Natural killer cell treated with Interleukin-12 subunit alpha and Interleukin-12 subunit beta and Interleukin-15 and Interleukin-18, amount 100 ng/mL, for 72 hours (primary cell): ENCODE measurements around the gene PPP1R3E. TPM values are rescaled to one million over a fixed set of nuclear protein-coding genes. Genes with fewer than 3 reads are reported as not detected.
"Not testable (repeated sequence)": the region's sequence is repeated elsewhere in the genome, so short reads cannot be mapped to it uniquely, and the experiment has no call there.

Experiments used
- ATAC-seq, 2 donors: fragments of 150-1000 bp; cut with Tn5 transposase in 1 of 2; sonication (Bioruptor Pico), chemical (Tn5 transposase) in 1 of 2; 2 replicates each; pipeline ENCODE4 v1.10.0; 2021
- DNase-seq: peaks from one replicate; pipeline ENCODE4 v3.0.0; 2022; ENCODE audit warnings: low spot score
- H3K27ac Mint-ChIP-seq, 2 donors: 1 replicate in 1 of 2; 2 replicates in 1 of 2; pipeline ENCODE4 v1.8.0; 2022; ENCODE audit warnings: mixed read lengths in 2 of 2, mild to moderate bottlenecking in 1 of 2, moderate library complexity in 1 of 2
- H3K27me3 Mint-ChIP-seq, 2 donors: 1 replicate in 1 of 2; 2 replicates in 1 of 2; pipeline ENCODE4 v1.8.0; 2022; ENCODE audit warnings: mixed read lengths in 2 of 2
- H3K36me3 Mint-ChIP-seq: one replicate; pipeline ENCODE4 v1.8.0; 2022; ENCODE audit warnings: mixed read lengths
- H3K4me1 Mint-ChIP-seq, 2 donors: 1 replicate in 1 of 2; 2 replicates in 1 of 2; pipeline ENCODE4 v1.8.0; 2022; ENCODE audit warnings: low read depth in 2 of 2, mixed read lengths in 2 of 2, mild to moderate bottlenecking in 1 of 2
- H3K4me3 Mint-ChIP-seq: one replicate; pipeline ENCODE4 v1.8.0; 2022; ENCODE audit warnings: mixed read lengths
- H3K9me3 Mint-ChIP-seq: 2 replicates; pipeline ENCODE4 v1.8.0; 2022; ENCODE audit warnings: mixed read lengths
- total RNA-seq, 2 donors: library from RNA; stranded (reverse); gene quantifications; one replicate each; pipeline ENCODE4 v1.2.3, GENCODE V29; 2022

PPP1R3E gene
- total RNA-seq, 2 donors from 2014 or later, result 12.4 to 18.7 TPM

- Mint-ChIP-seq H3K9me3 (no peaks in the 10 kb centered on the region), H3K36me3 (peaks cover 10% of the 10 kb centered on the region), H3K4me3 (no peak overlapping the region), H3K4me1 (peaks cover 3 to 4% of the 10 kb centered on the region in 2 donors), H3K27ac (no peak overlapping the region), H3K27me3 (no peaks in the 10 kb centered on the region)
- ATAC-seq (peak; percentile 60), DNase-seq (peak; percentile 77)
Observed at GRCh38 chr14:23327947-23328744, 25.5 kb upstream of the PPP1R3E start.

GRCh38 chr14:23326491-23327332 is 24.1 kb upstream of the PPP1R3E start:
- Mint-ChIP-seq H3K36me3 (peaks cover 20% of the 10 kb centered on the region), H3K9me3 (no peaks in the 10 kb centered on the region), H3K4me3 (no peak overlapping the region), H3K27me3 (no peaks in the 10 kb centered on the region), H3K27ac (no peak overlapping the region), H3K4me1 (peaks cover 15% of the 10 kb centered on the region in 2 donors)
- DNase-seq (no peak), ATAC-seq (no peak)

- Mint-ChIP-seq H3K4me1 (peaks cover 15 to 16% of the 10 kb centered on the region in 2 donors), H3K36me3 (peaks cover 20% of the 10 kb centered on the region)
- not testable (repeated sequence) for H3K9me3 Mint-ChIP-seq, DNase-seq, H3K27me3 Mint-ChIP-seq, H3K4me3 Mint-ChIP-seq, ATAC-seq, H3K27ac Mint-ChIP-seq
Observed at GRCh38 chr14:23325746-23326145, 23.1 kb upstream of the PPP1R3E start.

GRCh38 chr14:23324993-23325392 is 22.3 kb upstream of the PPP1R3E start:
- ATAC-seq, result no peak
- H3K27ac Mint-ChIP-seq, result no peak overlapping the region

GRCh38 chr14:23324455-23324846 is 21.8 kb upstream of the PPP1R3E start:
- peaks cover 27 to 28% of the 10 kb centered on the region in 2 donors for H3K4me1 Mint-ChIP-seq
- DNase-seq, result no peak
- H3K4me3 Mint-ChIP-seq, result no peak overlapping the region
- peaks cover 29% of the 10 kb centered on the region for H3K36me3 Mint-ChIP-seq
- ATAC-seq, result no peak
- H3K9me3 Mint-ChIP-seq, result no peaks in the 10 kb centered on the region
- no peaks in the 10 kb centered on the region for H3K27me3 Mint-ChIP-seq
- no peak overlapping the region for H3K27ac Mint-ChIP-seq

More at GRCh38 chr14:23324993-23325392, 22.3 kb upstream of the PPP1R3E start:
- H3K27me3 Mint-ChIP-seq, result no peaks in the 10 kb centered on the region
- peaks cover 24% of the 10 kb centered on the region for H3K36me3 Mint-ChIP-seq
- no peak for DNase-seq
- H3K9me3 Mint-ChIP-seq, result no peaks in the 10 kb centered on the region
- no peak overlapping the region for H3K4me3 Mint-ChIP-seq
- H3K4me1 Mint-ChIP-seq, result peaks cover 21 to 23% of the 10 kb centered on the region in 2 donors

GRCh38 chr14:23323838-23324454 is 21.3 kb upstream of the PPP1R3E start:
- Mint-ChIP-seq H3K36me3 (peaks cover 29% of the 10 kb centered on the region), H3K27ac (no peak overlapping the region), H3K27me3 (no peaks in the 10 kb centered on the region), H3K4me3 (no peak overlapping the region), H3K9me3 (no peaks in the 10 kb centered on the region), H3K4me1 (peaks cover 27 to 29% of the 10 kb centered on the region in 2 donors)
- ATAC-seq (no peak), DNase-seq (no peak)

GRCh38 chr14:23322568-23323517 is 20.2 kb upstream of the PPP1R3E start:
- no peaks in the 10 kb centered on the region for H3K27me3 Mint-ChIP-seq
- ATAC-seq (no peak), DNase-seq (no peak)
- H3K36me3 Mint-ChIP-seq, result peaks cover 29% of the 10 kb centered on the region
- no peaks in the 10 kb centered on the region for H3K9me3 Mint-ChIP-seq
- peak overlapping the region; percentile 91 to 96 for H3K27ac Mint-ChIP-seq
- H3K4me3 Mint-ChIP-seq, result peak overlapping the region; percentile 96
- peaks cover 27 to 29% of the 10 kb centered on the region in 2 donors for H3K4me1 Mint-ChIP-seq

- peaks cover 27 to 29% of the 10 kb centered on the region in 2 donors for H3K4me1 Mint-ChIP-seq
- H3K36me3 Mint-ChIP-seq, result peaks cover 29% of the 10 kb centered on the region
- peak overlapping the region; percentile 96 for H3K27ac Mint-ChIP-seq
- DNase-seq (peak; percentile 80), ATAC-seq (peak; percentile 1 to 14)
- no peaks in the 10 kb centered on the region for H3K9me3 Mint-ChIP-seq
- peak overlapping the region; percentile 96 for H3K4me3 Mint-ChIP-seq
- no peaks in the 10 kb centered on the region for H3K27me3 Mint-ChIP-seq
Observed at GRCh38 chr14:23321572-23322547, 19.2 kb upstream of the PPP1R3E start.

GRCh38 chr14:23320584-23321571 is 18.2 kb upstream of the PPP1R3E start, which contains the start of gene PABPN1:
Gene PABPN1 (plus strand): TSS chr14:23321457. CDS start chr14:23321470, 13 bp downstream.
- peaks cover 27 to 29% of the 10 kb centered on the region in 2 donors for H3K4me1 Mint-ChIP-seq
- H3K27me3 Mint-ChIP-seq, result no peaks in the 10 kb centered on the region
- peak within 1 kb of the TSS; percentile 96 for H3K27ac Mint-ChIP-seq
- peak; percentile 95 for ATAC-seq
- DNase-seq, result peak; percentile 99
- no peaks in the 10 kb centered on the region for H3K9me3 Mint-ChIP-seq
- H3K36me3 Mint-ChIP-seq, result peaks cover 25% of the 10 kb centered on the region
- peak within 1 kb of the TSS; percentile 96 for H3K4me3 Mint-ChIP-seq

- Mint-ChIP-seq H3K9me3 (no peaks in the 10 kb centered on the region), H3K27me3 (no peaks in the 10 kb centered on the region), H3K4me1 (peaks cover 27 to 29% of the 10 kb centered on the region in 2 donors), H3K4me3 (peak overlapping the region; percentile 96), H3K27ac (peak overlapping the region; percentile 96), H3K36me3 (peaks cover 23% of the 10 kb centered on the region)
- DNase-seq (no peak), ATAC-seq (no peak)
Observed at GRCh38 chr14:23319746-23320583, 17.3 kb upstream of the PPP1R3E start.
